SH-SY5Y (cell line): ENCODE results near the gene CHRNB2.

ENCODE experiments used
- GATA2 ChIP-seq: IDR thresholded peaks from 2 replicates; pipeline ENCODE4 v1.6.1; 2011; ENCODE audit warnings: mild to moderate bottlenecking, low read depth, low read length
- GATA3 ChIP-seq: IDR thresholded peaks from 2 replicates; pipeline ENCODE4 v1.6.1; 2011; ENCODE audit warnings: low read depth, mild to moderate bottlenecking, low read length, moderate library complexity

DNA sequence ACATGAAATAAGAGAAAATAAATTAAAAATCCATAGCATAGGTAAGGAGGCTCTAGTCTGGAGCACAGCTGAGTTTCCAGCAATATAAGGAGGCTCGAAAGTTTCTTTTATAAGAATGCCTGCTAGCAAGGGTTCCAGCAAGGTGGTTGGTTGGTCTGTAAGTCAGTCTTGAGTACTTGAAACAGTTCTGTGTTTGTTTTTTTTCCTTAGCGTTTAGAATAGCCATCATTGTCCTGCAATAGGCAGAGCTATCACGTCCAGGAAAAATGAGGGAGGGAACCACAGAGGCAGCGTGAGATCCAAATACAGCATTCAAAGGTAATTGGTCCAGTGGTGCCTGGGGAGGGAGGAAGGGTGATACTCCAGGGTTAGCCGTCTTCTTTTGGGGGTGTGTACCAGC lies 17.5 kb upstream of the CHRNB2 start:
- TF ChIP-seq GATA2 (no peak), GATA3 (no peak)
